HL-60 (cell line): ENCODE results near the gene EXOSC10.

Experiments used
- CTCF ChIP-seq: IDR thresholded peaks from one replicate; pipeline ENCODE4 v1.5.1; 2011; ENCODE audit warnings: low read length, control low read depth, inconsistent platforms; ENCODE audit not compliant: insufficient read depth
- GABPA ChIP-seq: IDR thresholded peaks from 2 replicates; pipeline ENCODE4 v1.6.1; 2012; ENCODE audit warnings: low read depth
- POLR2AphosphoS5 ChIP-seq: IDR thresholded peaks from 2 replicates; pipeline ENCODE4 v1.6.1; 2012; ENCODE audit warnings: low read depth
- SPI1 ChIP-seq: IDR thresholded peaks from 2 replicates; pipeline ENCODE4 v1.6.1; 2012; ENCODE audit warnings: low read depth, mild to moderate bottlenecking, borderline replicate concordance
- TF ChIP-seq, protein P1 (sequence below): IDR thresholded peaks from 2 replicates; pipeline ENCODE4 v1.6.1; 2012; ENCODE audit warnings: low read depth; ENCODE audit not compliant: insufficient replicate concordance

- no peak for TF ChIP-seq CTCF
- no peak for TF ChIP-seq SPI1
- no peak for TF ChIP-seq POLR2AphosphoS5
- no peak for TF ChIP-seq GABPA
- TF ChIP-seq, protein P1, sequence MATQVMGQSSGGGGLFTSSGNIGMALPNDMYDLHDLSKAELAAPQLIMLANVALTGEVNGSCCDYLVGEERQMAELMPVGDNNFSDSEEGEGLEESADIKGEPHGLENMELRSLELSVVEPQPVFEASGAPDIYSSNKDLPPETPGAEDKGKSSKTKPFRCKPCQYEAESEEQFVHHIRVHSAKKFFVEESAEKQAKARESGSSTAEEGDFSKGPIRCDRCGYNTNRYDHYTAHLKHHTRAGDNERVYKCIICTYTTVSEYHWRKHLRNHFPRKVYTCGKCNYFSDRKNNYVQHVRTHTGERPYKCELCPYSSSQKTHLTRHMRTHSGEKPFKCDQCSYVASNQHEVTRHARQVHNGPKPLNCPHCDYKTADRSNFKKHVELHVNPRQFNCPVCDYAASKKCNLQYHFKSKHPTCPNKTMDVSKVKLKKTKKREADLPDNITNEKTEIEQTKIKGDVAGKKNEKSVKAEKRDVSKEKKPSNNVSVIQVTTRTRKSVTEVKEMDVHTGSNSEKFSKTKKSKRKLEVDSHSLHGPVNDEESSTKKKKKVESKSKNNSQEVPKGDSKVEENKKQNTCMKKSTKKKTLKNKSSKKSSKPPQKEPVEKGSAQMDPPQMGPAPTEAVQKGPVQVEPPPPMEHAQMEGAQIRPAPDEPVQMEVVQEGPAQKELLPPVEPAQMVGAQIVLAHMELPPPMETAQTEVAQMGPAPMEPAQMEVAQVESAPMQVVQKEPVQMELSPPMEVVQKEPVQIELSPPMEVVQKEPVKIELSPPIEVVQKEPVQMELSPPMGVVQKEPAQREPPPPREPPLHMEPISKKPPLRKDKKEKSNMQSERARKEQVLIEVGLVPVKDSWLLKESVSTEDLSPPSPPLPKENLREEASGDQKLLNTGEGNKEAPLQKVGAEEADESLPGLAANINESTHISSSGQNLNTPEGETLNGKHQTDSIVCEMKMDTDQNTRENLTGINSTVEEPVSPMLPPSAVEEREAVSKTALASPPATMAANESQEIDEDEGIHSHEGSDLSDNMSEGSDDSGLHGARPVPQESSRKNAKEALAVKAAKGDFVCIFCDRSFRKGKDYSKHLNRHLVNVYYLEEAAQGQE, result no peak
These were observed 749 bp downstream of the EXOSC10 start for GRCh38 chr1:11098931-11099309.
